SIG-M5 (cell line): ENCODE results near the gene KLF15.

Experiments
- DNase-seq: peaks from one replicate; lab custom pipeline; 2025; lab: John Stamatoyannopoulos, UW

KLF15 gene

DNA sequence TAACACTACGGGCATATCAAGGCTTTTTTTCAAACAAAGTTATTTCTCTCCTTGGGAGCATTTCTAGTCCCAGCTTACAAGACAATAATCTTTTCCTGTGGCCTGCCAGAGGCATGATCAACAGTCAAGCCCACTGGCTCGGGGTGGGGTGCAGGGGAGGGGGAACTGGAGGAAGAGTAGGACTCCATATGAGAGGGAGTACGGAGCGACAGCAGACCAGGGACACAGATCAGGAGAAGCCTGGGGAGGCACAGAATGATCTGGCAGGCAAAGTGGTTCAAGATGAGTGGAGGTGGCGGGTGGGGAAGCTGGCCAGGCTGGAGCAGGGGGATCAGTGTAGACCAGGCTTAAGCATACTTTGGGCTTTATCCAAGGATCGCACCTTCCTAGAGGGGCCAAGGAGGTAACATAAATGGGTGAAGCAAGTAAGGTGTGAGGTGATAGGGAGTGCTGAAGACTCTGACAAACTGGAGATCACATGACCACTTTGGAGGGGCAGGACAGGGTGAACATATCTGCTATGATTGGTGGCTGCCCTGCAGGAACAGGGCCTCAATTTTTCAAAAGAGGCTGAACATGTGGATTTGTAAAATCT lies 37.4 kb downstream of the KLF15 start:
- DNase-seq, result no peak

- DNase-seq, result no peak
Observed at GRCh38 chr3:126317029-126317996, 39.9 kb downstream of the KLF15 start.

DNA sequence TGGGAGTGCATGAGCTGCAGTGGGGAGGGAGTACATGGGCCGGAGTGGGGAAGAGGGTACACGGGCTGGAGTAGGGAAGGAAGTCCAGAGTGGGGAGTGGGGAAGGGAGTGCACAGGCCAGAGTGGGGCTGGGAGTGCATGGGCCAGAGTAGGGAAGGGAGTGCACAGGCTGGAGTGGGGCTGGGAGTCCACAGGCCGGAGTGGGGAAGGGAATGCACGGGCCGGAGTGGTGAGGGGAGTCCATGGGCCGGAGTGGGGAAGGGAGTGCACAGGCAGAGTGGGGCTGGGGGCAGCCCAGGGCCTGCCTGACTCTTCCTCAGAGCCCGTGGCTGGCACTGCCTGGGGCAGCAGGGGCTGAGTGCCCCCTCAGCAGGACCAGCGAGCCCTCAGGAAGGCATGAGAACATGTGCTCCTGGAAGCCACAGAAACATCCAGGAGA lies 40.7 kb downstream of the KLF15 start:
- no peak for DNase-seq

- no peak for DNase-seq
Observed at GRCh38 chr3:126316031-126316461, 41.2 kb downstream of the KLF15 start.

GRCh38 chr3:126314790-126315658 lies 42.2 kb downstream of the KLF15 start:
- DNase-seq, result no peak

- DNase-seq, result no peak
Observed at GRCh38 chr3:126314305-126314789, 42.9 kb downstream of the KLF15 start.

GRCh38 chr3:126313580-126314304 lies 43.5 kb downstream of the KLF15 start:
- DNase-seq, result no peak

DNA sequence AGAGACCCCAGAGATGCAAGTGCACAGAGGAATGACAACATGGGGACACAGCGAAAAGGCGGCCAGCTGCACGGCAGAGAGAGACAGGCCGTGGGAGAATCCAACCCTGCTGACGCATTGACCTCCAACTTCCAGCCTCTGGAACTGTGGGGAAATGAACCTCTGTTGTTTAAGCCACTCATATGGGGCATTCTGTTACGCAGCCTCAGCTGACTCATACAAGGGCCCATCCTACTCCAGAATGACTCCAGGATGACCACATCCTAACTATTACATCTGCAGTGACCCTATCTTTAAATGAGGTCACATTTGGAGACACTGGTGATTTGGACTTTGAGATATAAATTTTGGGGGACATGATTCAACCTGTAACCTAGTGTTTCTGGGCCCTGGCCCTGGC lies 44.0 kb downstream of the KLF15 start:
- DNase-seq, result no peak

DNA sequence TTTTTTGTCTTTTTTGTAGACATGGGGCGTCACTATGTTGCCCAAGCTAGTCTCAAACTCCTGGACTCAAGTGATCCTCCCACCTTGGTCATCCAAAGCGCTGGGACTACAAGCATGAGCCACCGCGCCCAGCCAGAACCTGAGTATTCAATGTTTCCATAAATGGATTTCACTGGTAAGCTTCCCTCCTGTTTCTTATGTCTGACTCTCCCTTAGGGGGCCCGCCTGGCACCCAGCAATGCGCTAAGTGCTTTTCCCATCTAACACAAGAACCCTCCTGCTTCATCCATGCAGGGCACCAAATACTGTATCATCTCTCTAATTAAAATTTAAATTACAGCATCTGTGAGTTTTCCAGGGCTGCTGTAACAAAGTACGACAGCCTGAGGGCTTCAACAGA lies 44.9 kb downstream of the KLF15 start:
- DNase-seq, result no peak

DNA sequence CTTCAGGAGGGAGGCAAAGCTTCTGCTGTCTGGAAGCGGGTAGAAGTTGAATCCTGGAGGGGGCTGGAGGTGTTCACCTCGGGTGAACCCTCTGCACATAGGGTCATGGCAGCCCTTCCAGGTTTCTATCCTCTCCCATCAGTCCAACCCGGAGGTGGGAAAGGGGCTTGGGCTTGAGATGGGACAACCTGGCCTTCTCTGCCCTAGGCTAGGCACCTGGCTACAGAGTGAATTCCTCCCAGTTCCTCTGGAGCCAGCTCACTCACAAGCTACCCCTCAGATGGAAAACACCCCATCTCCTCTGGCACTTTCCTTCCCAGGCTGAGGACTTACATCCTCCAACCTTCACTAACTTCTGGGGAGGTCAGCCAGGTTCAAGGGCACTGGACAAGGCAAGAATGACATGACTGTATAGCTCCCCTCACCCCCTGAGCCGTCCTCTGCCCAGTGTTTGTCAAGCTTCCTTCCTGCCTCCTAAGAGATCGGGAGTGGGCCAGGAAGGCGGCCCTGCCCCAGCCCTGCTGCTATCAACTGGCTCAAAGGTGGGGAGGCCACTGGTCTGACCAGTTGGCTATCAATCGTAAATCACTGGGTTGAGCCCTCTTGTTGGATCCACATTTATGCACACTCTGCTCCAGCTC lies 45.8 kb downstream of the KLF15 start:
- DNase-seq, result no peak

DNA sequence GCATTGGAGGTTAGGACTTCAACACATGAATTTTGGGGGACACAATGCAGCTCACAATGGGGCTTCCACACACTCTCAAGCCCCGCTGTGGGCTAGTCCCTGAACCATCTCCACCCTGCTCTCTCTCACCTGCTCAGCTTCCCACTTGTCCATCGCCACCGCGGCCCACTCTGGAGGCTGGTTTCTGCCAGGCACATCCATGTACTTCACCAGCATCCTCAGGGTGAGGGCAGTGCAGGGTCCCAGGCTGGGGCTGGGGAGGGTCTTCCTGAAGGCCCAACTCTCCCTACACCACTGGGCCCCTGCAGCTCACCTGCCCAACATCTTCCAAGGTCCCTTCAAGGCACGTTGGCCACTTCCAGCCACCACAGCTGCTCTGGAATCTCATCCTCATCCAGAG lies 46.4 kb downstream of the KLF15 start:
- no peak for DNase-seq

DNA sequence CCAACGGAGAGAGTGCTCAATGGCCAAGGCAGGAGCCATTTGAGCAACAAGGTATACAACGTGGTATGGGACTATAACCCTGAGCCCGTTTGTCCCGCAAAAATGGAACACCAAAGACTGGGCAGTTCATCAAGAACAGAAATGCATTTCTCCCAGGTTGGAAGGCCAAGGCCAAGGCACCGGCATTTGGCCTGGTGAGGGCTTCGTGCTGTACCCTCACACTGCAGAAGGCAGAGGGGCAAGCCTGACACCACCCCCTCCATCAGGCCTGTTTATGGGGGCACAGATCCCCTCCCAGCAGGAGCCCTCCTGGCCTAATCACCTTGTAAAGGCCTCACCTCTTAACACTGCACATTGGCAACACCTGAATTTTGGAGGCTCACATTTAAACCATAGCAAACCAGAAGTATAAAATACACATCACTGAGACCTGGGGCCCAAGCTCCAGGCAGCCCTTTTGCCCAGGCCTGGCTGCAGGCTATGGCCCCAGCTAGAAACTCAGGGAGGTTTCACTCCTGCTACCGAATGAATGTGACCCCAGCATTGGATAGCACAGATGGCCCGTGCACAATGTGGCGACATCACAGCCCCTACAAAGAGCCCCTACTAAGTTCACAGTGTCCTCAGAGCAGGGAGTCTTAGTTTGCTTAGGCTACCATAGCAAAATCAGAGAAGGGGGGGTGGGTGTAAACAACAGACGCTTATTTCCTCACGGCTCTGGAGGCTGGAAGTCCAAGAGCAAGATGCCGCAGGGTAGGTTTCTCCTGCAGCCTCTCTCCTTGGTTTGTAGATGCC lies 47.1 kb downstream of the KLF15 start:
- no peak for DNase-seq

DNA sequence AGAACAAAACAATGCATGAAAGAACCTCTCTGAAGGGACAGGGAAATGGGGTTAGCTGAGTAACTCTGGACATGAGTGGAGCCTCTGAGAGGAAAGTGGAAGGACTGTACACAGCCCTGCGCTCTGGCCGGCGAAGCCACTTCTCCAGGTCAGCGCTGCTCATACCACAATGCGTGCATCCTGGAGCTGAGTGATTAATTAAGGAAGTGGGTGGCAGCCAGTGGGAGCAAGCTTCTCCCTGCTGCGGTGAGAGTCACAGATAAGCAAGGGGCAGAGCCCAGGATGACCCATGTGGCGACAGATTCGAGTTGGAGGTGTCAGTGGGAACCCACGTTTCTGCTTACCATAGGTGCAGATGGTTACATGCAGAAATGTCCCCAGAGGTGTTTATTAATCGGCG lies 48.0 kb downstream of the KLF15 start:
- no peak for DNase-seq

DNA sequence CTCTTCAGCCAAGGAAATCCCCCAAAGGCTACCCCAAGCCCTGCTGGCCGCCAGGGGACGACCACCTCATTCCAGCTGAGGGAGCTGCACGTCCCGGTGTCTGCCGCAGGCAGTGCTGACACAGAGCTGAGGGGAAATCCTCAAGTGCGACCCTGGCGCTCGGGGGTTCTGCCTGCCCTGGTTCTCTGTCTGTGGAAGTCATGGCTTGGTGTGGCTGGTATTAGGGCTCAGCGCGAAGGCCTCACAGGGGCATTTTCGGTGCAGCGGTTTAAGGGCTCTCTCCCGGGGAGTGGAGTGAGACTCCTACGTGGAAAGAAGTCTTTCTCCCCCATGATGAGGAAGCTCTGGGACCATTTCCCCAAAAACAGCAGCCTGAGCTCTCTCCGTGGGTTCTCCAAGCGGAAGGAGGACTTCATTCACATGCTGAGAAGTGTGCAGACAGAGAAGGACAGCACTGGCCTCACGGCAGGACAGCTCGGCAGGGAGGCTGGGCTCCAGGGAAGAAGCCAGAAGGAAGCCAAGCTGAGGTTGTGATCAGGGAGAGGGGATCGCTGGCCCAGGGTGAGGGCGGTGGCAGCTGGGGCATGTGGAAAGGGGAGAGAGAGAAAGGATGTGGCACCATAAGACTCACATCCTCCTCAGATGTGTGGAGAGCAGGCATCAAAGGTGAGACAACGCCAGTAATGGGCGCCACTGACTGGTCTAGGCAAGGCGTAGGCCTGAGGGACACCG lies 48.6 kb downstream of the KLF15 start:
- no peak for DNase-seq

- DNase-seq, result no peak
Observed at GRCh38 chr3:126307591-126308393, 49.4 kb downstream of the KLF15 start.

DNA sequence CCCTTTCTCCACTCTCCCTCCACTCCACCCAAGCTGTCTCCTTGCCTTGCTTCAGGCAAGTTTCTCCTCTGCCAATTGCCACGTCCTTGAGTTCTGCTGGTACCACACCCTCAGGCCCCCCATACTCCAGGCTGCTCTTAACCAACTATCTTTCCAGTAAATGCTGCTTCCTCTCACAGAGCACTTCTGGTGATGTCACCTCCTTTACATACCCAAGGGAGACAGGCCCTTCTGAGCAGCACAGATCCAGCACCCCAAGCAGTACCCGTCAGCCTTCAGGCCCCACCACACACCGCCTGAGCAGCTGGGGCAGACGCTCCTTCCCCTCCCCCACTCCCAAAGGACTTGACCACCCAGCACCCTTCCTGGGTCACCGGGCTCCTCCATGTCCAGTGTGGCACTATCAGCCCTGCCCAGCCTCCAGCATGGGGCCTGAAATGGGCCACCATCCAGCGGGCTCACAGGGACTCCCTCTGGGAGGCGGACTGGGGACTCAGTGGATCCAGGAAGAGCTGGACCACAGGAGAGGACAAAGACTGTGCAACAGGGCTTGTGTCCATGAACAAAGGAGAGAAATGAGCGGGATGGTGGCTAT lies 50.2 kb downstream of the KLF15 start:
- no peak for DNase-seq

- no peak for DNase-seq
Observed at GRCh38 chr3:126306397-126306796, 50.8 kb downstream of the KLF15 start.

DNA sequence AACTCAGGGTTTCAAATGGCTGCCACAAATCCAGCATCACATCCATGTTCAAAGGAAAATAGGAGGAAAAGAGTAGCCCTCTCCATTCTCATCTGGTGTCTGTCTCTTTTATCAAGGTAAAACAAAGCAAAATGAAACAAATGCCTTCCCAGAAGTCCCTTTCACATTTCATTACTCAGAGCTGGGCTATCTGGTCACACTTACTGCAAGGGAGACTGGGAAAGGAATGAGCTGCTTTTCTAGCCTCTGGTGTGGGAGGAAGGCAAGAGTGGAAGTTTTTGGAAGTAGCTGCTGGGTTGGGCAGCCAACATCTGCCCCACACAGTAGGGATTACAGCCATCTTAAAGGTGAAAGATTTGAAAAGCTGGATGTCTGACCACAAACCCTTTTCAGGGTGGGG lies 51.8 kb downstream of the KLF15 start:
- DNase-seq, result no peak
